ENCODE data around the gene RHBDL2. TPM values are rescaled to one million over a fixed set of nuclear protein-coding genes. Genes with fewer than 3 reads are reported as not detected.
"Not testable (repeated sequence)": the region's sequence is repeated elsewhere in the genome, so short reads cannot be mapped to it uniquely, and the experiment has no call there.

The RHBDL2 gene
- total RNA-seq, 4 donors from 2014 or later = 0.30 to 1.2 (median 0.94) TPM; not detected in 1

DNA sequence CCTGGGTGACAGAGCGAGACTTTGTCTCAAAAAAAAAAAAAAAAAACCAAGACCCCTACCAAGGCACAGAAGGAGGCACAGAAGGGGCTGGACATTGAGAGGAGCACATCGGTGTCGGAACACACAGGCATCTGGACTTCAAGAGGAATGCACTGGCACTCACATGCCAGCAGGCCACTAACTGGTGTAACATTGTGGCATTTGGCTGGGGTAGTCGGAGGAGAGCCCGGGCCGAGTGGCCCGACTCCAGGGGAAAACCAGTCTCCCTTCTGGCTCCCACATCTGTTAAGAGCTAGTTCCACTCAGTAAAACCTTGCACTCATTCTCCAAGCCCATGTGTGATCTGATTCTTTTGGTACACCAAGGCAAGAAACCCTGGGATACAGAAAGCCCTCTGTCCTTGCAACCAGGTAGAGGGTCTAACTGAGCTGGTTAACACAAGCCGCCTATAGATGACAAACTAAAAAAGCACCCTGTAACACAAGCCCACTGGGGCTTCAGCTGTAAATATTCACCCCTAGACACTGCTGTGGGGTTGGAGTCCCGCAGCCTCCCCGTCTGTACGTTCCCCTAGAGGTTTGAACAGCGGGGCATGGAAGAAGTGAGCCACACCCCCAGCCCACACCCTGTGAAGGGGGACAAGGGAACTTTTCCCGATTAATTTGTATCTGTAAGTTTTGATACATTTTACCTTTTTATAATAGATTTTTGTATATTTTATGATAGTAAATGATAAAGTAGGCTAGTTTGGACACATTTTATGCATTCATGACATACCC lies 32.2 kb upstream of the RHBDL2 start:
- TF ChIP-seq POLR2A (IDR thresholded peaks at IDR 0.05) (no peak), POLR2AphosphoS5 (IDR thresholded peaks at IDR 0.05) (no peak), EP300 (IDR thresholded peaks at IDR 0.05) (no peak)
- TF ChIP-seq, protein P1, sequence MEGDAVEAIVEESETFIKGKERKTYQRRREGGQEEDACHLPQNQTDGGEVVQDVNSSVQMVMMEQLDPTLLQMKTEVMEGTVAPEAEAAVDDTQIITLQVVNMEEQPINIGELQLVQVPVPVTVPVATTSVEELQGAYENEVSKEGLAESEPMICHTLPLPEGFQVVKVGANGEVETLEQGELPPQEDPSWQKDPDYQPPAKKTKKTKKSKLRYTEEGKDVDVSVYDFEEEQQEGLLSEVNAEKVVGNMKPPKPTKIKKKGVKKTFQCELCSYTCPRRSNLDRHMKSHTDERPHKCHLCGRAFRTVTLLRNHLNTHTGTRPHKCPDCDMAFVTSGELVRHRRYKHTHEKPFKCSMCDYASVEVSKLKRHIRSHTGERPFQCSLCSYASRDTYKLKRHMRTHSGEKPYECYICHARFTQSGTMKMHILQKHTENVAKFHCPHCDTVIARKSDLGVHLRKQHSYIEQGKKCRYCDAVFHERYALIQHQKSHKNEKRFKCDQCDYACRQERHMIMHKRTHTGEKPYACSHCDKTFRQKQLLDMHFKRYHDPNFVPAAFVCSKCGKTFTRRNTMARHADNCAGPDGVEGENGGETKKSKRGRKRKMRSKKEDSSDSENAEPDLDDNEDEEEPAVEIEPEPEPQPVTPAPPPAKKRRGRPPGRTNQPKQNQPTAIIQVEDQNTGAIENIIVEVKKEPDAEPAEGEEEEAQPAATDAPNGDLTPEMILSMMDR (IDR thresholded peaks at IDR 0.05) = no peak
- no peak for ATAC-seq
- Histone ChIP-seq H3K27ac (no peak overlapping the region), H3K36me3 (no peaks in the 10 kb centered on the region), H3K4me1 (no peaks in the 10 kb centered on the region), H3K27me3 (no peaks in the 10 kb centered on the region), H3K4me3 (no peak overlapping the region), H3K9me3 (peaks cover 0 to 10% (median 0%) of the 10 kb centered on the region in 3 donors)
- 50 to 72% methylated on average over 5 to 13 of the region's 13 CpGs for WGBS, 2 donors (ENCODE audit: low coverage in 1 of 2)

DNA sequence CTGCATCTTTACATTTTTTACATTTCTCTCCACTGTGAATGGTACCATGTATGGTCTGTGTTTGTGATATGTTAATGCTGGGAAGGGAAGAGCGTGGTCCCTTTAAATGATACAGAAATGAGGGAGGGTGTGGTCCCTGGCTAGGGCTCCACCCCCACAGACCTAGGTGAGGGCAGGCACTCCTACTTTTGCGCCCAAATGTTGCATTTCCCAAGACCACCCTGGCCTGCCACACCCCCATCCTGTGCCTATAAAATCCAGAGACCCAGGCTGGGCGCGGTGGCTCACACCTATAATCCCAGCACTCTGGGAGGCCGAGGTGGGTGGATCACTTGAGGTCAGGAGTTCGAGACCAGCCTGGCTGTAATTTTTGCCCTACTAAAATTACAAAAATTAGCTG lies 31.5 kb upstream of the RHBDL2 start:
- H3K4me3 ChIP-seq, H3K9me3 ChIP-seq, H3K36me3 ChIP-seq, ATAC-seq, H3K4me1 ChIP-seq, H3K27ac ChIP-seq, H3K27me3 ChIP-seq: not testable (repeated sequence)
- 69 to 100% methylated on average over 1 to 2 of the region's 6 CpGs for WGBS, 2 donors (ENCODE audit: low coverage in 1 of 2)

DNA sequence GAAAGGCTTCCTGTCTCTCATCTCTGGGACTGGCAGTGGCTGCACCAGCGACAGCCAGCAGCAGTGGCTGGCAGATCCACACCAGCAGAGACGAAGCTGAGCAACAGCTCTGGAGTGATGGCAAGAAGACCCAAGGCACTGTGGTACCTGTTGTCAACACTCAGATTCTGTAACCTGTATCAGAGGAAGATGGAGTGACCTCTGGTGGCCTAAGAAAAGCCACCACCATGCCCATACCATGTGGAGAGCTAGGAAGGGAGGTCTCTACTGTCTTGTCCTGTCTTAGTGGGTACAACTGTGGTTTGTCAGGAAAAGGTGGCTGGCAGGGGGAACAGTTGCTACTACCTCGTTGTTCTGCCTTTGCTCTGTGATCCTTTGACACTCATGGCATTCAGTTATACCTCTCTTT lies 22.5 kb upstream of the RHBDL2 start:
- WGBS, 2 donors (ENCODE audit: low coverage in 1 of 2) = 25 to 49% methylated on average over 1 to 3 of the region's 3 CpGs
- no peak for ATAC-seq
- Histone ChIP-seq H3K36me3 (no peaks in the 10 kb centered on the region), H3K4me1 (no peaks in the 10 kb centered on the region), H3K9me3 (no peaks in the 10 kb centered on the region), H3K27ac (no peak overlapping the region), H3K4me3 (no peak overlapping the region), H3K27me3 (no peaks in the 10 kb centered on the region)
- TF ChIP-seq, protein P1 (IDR thresholded peaks at IDR 0.05) = no peak
- TF ChIP-seq EP300 (IDR thresholded peaks at IDR 0.05) (no peak), POLR2AphosphoS5 (IDR thresholded peaks at IDR 0.05) (no peak), POLR2A (IDR thresholded peaks at IDR 0.05) (no peak)

DNA sequence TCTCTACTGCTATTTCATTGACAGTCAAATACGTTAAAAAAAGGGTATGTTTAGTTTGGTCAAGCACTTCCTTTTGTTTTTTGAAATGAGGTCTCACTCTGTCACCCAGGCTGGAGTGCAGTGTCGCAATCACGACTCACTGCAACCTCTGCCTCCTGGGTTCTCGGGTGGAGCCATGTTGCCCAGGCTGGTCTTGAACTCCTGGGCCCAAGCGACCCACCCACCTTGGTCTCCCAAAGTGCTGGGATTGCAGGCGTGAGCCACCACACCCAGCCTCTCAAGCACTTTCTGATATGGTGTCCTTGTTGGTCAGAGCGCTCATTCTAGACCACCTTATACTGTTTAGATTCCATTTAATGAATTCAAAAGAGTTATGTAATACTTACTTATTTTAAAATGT lies 20.9 kb upstream of the RHBDL2 start:
- H3K9me3 ChIP-seq = no peaks in the 10 kb centered on the region
- no peak for ATAC-seq
- no peak overlapping the region for H3K27ac ChIP-seq
- no peaks in the 10 kb centered on the region for H3K4me1 ChIP-seq
- no peaks in the 10 kb centered on the region for H3K27me3 ChIP-seq
- H3K4me3 ChIP-seq = no peak overlapping the region
- no peak for TF ChIP-seq POLR2A (IDR thresholded peaks at IDR 0.05)
- TF ChIP-seq EP300 (IDR thresholded peaks at IDR 0.05) = no peak
- TF ChIP-seq, protein P1 (IDR thresholded peaks at IDR 0.05) = no peak
- TF ChIP-seq POLR2AphosphoS5 (IDR thresholded peaks at IDR 0.05) = no peak
- 83 to 100% methylated on average over 3 to 5 of the region's 7 CpGs for WGBS, 2 donors (ENCODE audit: low coverage in 1 of 2)
- H3K36me3 ChIP-seq = no peaks in the 10 kb centered on the region

DNA sequence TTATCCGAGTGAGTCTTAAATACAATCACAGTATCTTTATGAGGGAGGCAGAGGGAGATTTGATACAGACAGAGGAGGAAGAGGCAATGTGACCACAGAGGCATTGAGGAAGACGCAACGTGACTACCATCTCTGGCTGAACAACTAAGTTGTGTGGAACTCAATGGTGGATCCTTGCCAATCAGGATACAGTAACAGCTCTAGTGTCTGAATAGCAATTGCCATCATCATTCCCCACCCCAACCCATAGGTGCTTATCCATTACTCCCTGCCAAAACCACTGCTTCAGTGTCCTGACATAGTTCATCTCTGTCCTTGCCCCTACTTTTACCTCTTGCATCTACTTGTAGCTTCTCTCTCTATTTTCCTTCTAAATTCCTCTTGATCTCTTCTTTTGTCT lies 20.5 kb upstream of the RHBDL2 start:
- H3K36me3 ChIP-seq = no peaks in the 10 kb centered on the region
- 80 to 84% methylated on average over 3 of the region's 3 CpGs for WGBS, 2 donors (ENCODE audit: low coverage in 1 of 2)
- no peak for ATAC-seq
- H3K4me1 ChIP-seq = no peaks in the 10 kb centered on the region
- no peak overlapping the region for H3K27ac ChIP-seq
- no peaks in the 10 kb centered on the region for H3K9me3 ChIP-seq
- TF ChIP-seq, protein P1 (IDR thresholded peaks at IDR 0.05) = no peak
- TF ChIP-seq POLR2A (IDR thresholded peaks at IDR 0.05) (no peak), EP300 (IDR thresholded peaks at IDR 0.05) (no peak), POLR2AphosphoS5 (IDR thresholded peaks at IDR 0.05) (no peak)
- H3K4me3 ChIP-seq = no peak overlapping the region
- H3K27me3 ChIP-seq = no peaks in the 10 kb centered on the region

Measured in gastroesophageal sphincter (tissue), 4 donors.